Tibial artery (tissue), 4 donors: Measurements from ENCODE around the gene CENPT.
A peak's percentile ranks its signal among the peaks of the same experiment; 100 is the strongest.

Experiments
- DNase-seq, 2 donors: peaks; one replicate each; pipeline ENCODE4 v3.0.0-alpha.2; 2019
- H3K27ac ChIP-seq, 2 donors: fragments of 200-600 bp; sonication (generic) in 1 of 2; 1 replicate in 1 of 2; 2 replicates in 1 of 2; pipeline ENCODE4 v1.5.1; 2018 to 2019; ENCODE audit warnings: mild to moderate bottlenecking in 1 of 2
- H3K27me3 ChIP-seq, 2 donors: fragments of 200-600 bp; sonication (generic) in 1 of 2; one replicate each; pipeline versions ENCODE4 v1.5.1 to v1.6.0; 2016 to 2019
- H3K36me3 ChIP-seq, 3 donors: fragments of 200-600 bp; sonication (generic) in 2 of 3; one replicate each; pipeline ENCODE4 v1.5.1; 2016 to 2019; ENCODE audit warnings: mild to moderate bottlenecking in 2 of 3
- H3K4me1 ChIP-seq, 4 donors: fragments of 200-600 bp; sonication (generic) in 2 of 4; 1 replicate in 3 of 4; 2 replicates in 1 of 4; pipeline ENCODE4 v1.5.1; 2016 to 2019
- H3K4me3 ChIP-seq, 2 donors: fragments of 200-600 bp; sonication (generic) in 1 of 2; 1 replicate in 1 of 2; 2 replicates in 1 of 2; pipeline ENCODE4 v1.5.1; 2018 to 2019; ENCODE audit warnings: mild to moderate bottlenecking in 2 of 2
- H3K9me3 ChIP-seq, 3 donors: fragments of 200-600 bp; sonication (generic) in 1 of 3; one replicate each; pipeline ENCODE4 v1.5.1; 2016 to 2019
- CTCF ChIP-seq, 2 experiments: fragments of 200-600 bp in 1 of 2; fragments of 450-650 bp in 1 of 2; IDR thresholded peaks; one replicate each; pipeline ENCODE4 v1.5.1; 2017 to 2019; ENCODE audit warnings: antibody characterized with exemption in 2 of 2, mild to moderate bottlenecking in 1 of 2, moderate library complexity in 1 of 2
- intact Hi-C: fragments of 100-400 bp; cut with DNase I; formaldehyde crosslinking; loops from one replicate; pipeline ENCODE4 v1.15.0; 2023; ENCODE audit warnings: low total_unique reads

CENPT gene

GRCh38 chr16:67888331-67888730 is 40.8 kb upstream of the CENPT start:
- intact Hi-C loops = loop anchor here (10.0 kb wide), 1 partner anchor 54 kb away; no protein-coding TSS in a partner anchor
- H3K9me3 ChIP-seq = no peaks in the 10 kb centered on the region
- no peak for DNase-seq
- peaks cover 3 to 26% (median 9%) of the 10 kb centered on the region in 3 donors for H3K36me3 ChIP-seq
- no peaks in the 10 kb centered on the region for H3K27me3 ChIP-seq
- H3K4me3 ChIP-seq = no peak overlapping the region
- TF ChIP-seq CTCF (IDR thresholded peaks at IDR 0.05) = no peak
- H3K4me1 ChIP-seq = peaks cover 0 to 21% (median 14%) of the 10 kb centered on the region in 4 donors
- no peak overlapping the region for H3K27ac ChIP-seq

GRCh38 chr16:67886387-67886786 is 38.9 kb upstream of the CENPT start:
- intact Hi-C loops = loop anchor here (10.0 kb wide), 1 partner anchor 52 kb away; no protein-coding TSS in a partner anchor
- H3K36me3 ChIP-seq = peaks cover 21 to 46% (median 28%) of the 10 kb centered on the region in 3 donors
- no peaks in the 10 kb centered on the region for H3K27me3 ChIP-seq
- peaks cover 0 to 23% (median 11%) of the 10 kb centered on the region in 4 donors for H3K4me1 ChIP-seq
- no peaks in the 10 kb centered on the region for H3K9me3 ChIP-seq
- H3K4me3 ChIP-seq = no peak overlapping the region
- no peak for DNase-seq
- H3K27ac ChIP-seq = peak overlapping the region in 1 of 2 donors; percentile 66
- TF ChIP-seq CTCF (IDR thresholded peaks at IDR 0.05) = no peak

- TF ChIP-seq CTCF (IDR thresholded peaks at IDR 0.05) = no peak
- DNase-seq = no peak
- Histone ChIP-seq H3K36me3 (peaks cover 25 to 50% (median 32%) of the 10 kb centered on the region in 3 donors), H3K27me3 (no peaks in the 10 kb centered on the region), H3K9me3 (no peaks in the 10 kb centered on the region), H3K4me3 (no peak overlapping the region), H3K4me1 (peaks cover 0 to 23% (median 11%) of the 10 kb centered on the region in 4 donors), H3K27ac (peak overlapping the region in 1 of 2 donors; percentile 66)
- intact Hi-C loops = loop anchor here (10.0 kb wide), 1 partner anchor 51 kb away; no protein-coding TSS in a partner anchor
These were observed 38.5 kb upstream of the CENPT start for GRCh38 chr16:67885976-67886375.

GRCh38 chr16:67885545-67885944 is 38.1 kb upstream of the CENPT start:
- H3K27me3 ChIP-seq = no peaks in the 10 kb centered on the region
- H3K9me3 ChIP-seq = no peaks in the 10 kb centered on the region
- peaks cover 30 to 54% (median 36%) of the 10 kb centered on the region in 3 donors for H3K36me3 ChIP-seq
- H3K4me3 ChIP-seq = no peak overlapping the region
- intact Hi-C loops = loop anchor here (10.0 kb wide), 1 partner anchor 51 kb away; no protein-coding TSS in a partner anchor
- peak overlapping the region; percentile 66 for H3K27ac ChIP-seq
- no peak for TF ChIP-seq CTCF (IDR thresholded peaks at IDR 0.05)
- DNase-seq = no peak
- peaks cover 0 to 23% (median 11%) of the 10 kb centered on the region in 4 donors for H3K4me1 ChIP-seq

- Histone ChIP-seq H3K4me1 (peaks cover 0 to 23% (median 11%) of the 10 kb centered on the region in 4 donors), H3K27ac (peak within 1 kb of the TSS; percentile 66), H3K9me3 (no peaks in the 10 kb centered on the region), H3K36me3 (peaks cover 38 to 63% (median 45%) of the 10 kb centered on the region in 3 donors), H3K27me3 (no peaks in the 10 kb centered on the region), H3K4me3 (peak within 1 kb of the TSS; percentile 35 to 36)
- intact Hi-C loops = loop anchor here (5.0 to 10.0 kb wide), 2 partner anchors 50 to 158 kb away; no protein-coding TSS in a partner anchor
- DNase-seq = peak; percentile 89 to 95
- no peak for TF ChIP-seq CTCF (IDR thresholded peaks at IDR 0.05)
These were observed 37.2 kb upstream of the CENPT start, which contains the start of gene NRN1L for GRCh38 chr16:67884684-67885083. NRN1L (plus strand) TSS chr16:67884885; CDS start chr16:67884904, 19 bp downstream.
